ENCODE data around the gene FBLN2.

FBLN2 gene

DNA sequence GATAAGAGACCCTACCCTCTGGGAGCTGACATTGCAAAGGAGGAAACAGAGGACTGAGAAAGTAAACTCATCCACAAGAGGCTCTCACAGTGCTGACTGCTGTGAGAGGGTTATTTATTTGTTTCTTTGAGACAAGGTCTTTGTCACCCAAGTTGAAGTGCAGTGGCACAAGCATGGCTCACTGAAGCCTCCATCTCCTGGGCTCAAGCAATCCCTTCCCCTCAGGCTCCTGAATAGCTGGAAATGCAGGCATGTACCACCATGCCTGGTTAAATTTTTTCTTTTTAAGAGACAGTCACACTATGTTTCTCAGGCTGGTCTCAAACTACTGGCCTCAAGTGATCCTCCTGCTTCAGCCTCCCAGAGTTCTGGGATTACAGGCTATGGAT, 52.8 kb downstream of the FBLN2 start:
- DNase-seq, result no peak
- Histone ChIP-seq H3K27ac (ENCODE audit: low read length) (no peak overlapping the region), H2AFZ (ENCODE audit: low read depth, low read length) (no peak overlapping the region), H3K4me3 (ENCODE audit: low read depth in 1 of 2, low read length in 2 of 2) (no peak overlapping the region), H3K79me2 (ENCODE audit: insufficient read depth, low read length) (no peaks in the 10 kb centered on the region), H4K20me1 (ENCODE audit: insufficient read depth, low read length) (no peaks in the 10 kb centered on the region), H3K9me3 (ENCODE audit: insufficient read depth, low read length, severe bottlenecking) (no peaks in the 10 kb centered on the region), H3K4me1 (ENCODE audit: insufficient read depth, low read length) (no peaks in the 10 kb centered on the region), H3K9ac (ENCODE audit: low read depth, low read length) (no peak overlapping the region), H3K27me3 (ENCODE audit: insufficient read depth, low read length, poor library complexity) (peaks cover 5% of the 10 kb centered on the region), H3K36me3 (ENCODE audit: insufficient read depth, low read length) (no peaks in the 10 kb centered on the region), H3K4me2 (ENCODE audit: insufficient read depth, low read length) (no peak overlapping the region)
- no peak for ATAC-seq (ENCODE audit: insufficient read depth, low read depth)
- no peak for TF ChIP-seq EZH2 (IDR thresholded peaks at IDR 0.05; ENCODE audit: borderline replicate concordance, low read depth, low read length, severe bottlenecking)
- TF ChIP-seq, protein P1, sequence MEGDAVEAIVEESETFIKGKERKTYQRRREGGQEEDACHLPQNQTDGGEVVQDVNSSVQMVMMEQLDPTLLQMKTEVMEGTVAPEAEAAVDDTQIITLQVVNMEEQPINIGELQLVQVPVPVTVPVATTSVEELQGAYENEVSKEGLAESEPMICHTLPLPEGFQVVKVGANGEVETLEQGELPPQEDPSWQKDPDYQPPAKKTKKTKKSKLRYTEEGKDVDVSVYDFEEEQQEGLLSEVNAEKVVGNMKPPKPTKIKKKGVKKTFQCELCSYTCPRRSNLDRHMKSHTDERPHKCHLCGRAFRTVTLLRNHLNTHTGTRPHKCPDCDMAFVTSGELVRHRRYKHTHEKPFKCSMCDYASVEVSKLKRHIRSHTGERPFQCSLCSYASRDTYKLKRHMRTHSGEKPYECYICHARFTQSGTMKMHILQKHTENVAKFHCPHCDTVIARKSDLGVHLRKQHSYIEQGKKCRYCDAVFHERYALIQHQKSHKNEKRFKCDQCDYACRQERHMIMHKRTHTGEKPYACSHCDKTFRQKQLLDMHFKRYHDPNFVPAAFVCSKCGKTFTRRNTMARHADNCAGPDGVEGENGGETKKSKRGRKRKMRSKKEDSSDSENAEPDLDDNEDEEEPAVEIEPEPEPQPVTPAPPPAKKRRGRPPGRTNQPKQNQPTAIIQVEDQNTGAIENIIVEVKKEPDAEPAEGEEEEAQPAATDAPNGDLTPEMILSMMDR (IDR thresholded peaks at IDR 0.05; ENCODE audit: borderline replicate concordance, extremely low read depth, low read length, poor library complexity, severe bottlenecking), result no peak

DNA sequence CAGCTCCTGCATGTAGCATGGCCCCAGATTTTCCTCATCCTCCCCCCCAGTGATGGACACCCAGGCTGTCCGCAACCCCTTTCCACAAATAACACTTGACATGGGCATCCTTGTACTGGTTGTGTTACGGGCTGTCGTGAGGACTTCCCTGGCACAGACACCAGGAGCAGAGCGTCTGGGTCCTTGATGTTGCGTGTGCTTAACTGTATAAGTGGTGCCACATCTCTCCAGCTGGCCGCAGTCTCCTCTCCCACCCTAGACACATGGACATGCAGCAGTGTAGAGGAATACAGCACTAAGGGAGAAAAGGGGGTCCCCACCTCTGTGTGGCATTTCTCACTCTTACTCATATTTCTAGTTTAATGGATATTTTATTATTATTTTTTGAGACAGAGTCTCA, 56.6 kb downstream of the FBLN2 start:
- no peak overlapping the region for H3K4me3 ChIP-seq (ENCODE audit: low read depth in 1 of 2, low read length in 2 of 2)
- peaks cover 5% of the 10 kb centered on the region for H3K27me3 ChIP-seq (ENCODE audit: insufficient read depth, low read length, poor library complexity)
- no peak overlapping the region for H3K4me2 ChIP-seq (ENCODE audit: insufficient read depth, low read length)
- no peak overlapping the region for H3K27ac ChIP-seq (ENCODE audit: low read length)
- no peak overlapping the region for H2AFZ ChIP-seq (ENCODE audit: low read depth, low read length)
- no peaks in the 10 kb centered on the region for H3K79me2 ChIP-seq (ENCODE audit: insufficient read depth, low read length)
- TF ChIP-seq, protein P1 (IDR thresholded peaks at IDR 0.05; ENCODE audit: borderline replicate concordance, extremely low read depth, low read length, poor library complexity, severe bottlenecking), result no peak
- no peak for TF ChIP-seq EZH2 (IDR thresholded peaks at IDR 0.05; ENCODE audit: borderline replicate concordance, low read depth, low read length, severe bottlenecking)
- ATAC-seq (ENCODE audit: insufficient read depth, low read depth) (no peak), DNase-seq (no peak)
- no peaks in the 10 kb centered on the region for H3K4me1 ChIP-seq (ENCODE audit: insufficient read depth, low read length)
- no peaks in the 10 kb centered on the region for H3K36me3 ChIP-seq (ENCODE audit: insufficient read depth, low read length)
- H3K9ac ChIP-seq (ENCODE audit: low read depth, low read length), result no peak overlapping the region
- H4K20me1 ChIP-seq (ENCODE audit: insufficient read depth, low read length), result no peaks in the 10 kb centered on the region; the same call in 1 of the 2 replicates
- no peaks in the 10 kb centered on the region for H3K9me3 ChIP-seq (ENCODE audit: insufficient read depth, low read length, severe bottlenecking)

- no peak overlapping the region for H3K4me3 ChIP-seq (ENCODE audit: low read depth in 1 of 2, low read length in 2 of 2)
- ATAC-seq (ENCODE audit: insufficient read depth, low read depth), result no peak
- no peaks in the 10 kb centered on the region for H3K4me1 ChIP-seq (ENCODE audit: insufficient read depth, low read length)
- no peak overlapping the region for H3K4me2 ChIP-seq (ENCODE audit: insufficient read depth, low read length)
- TF ChIP-seq EZH2 (IDR thresholded peaks at IDR 0.05; ENCODE audit: borderline replicate concordance, low read depth, low read length, severe bottlenecking), result no peak
- TF ChIP-seq, protein P1 (IDR thresholded peaks at IDR 0.05; ENCODE audit: borderline replicate concordance, extremely low read depth, low read length, poor library complexity, severe bottlenecking), result no peak
- H3K27ac ChIP-seq (ENCODE audit: low read length), result no peak overlapping the region
- no peaks in the 10 kb centered on the region for H3K9me3 ChIP-seq (ENCODE audit: insufficient read depth, low read length, severe bottlenecking)
- no peak overlapping the region for H2AFZ ChIP-seq (ENCODE audit: low read depth, low read length)
- no peaks in the 10 kb centered on the region; the same call in 1 of the 2 replicates for H4K20me1 ChIP-seq (ENCODE audit: insufficient read depth, low read length)
- no peak overlapping the region for H3K9ac ChIP-seq (ENCODE audit: low read depth, low read length)
- H3K79me2 ChIP-seq (ENCODE audit: insufficient read depth, low read length), result no peaks in the 10 kb centered on the region
- DNase-seq, result no peak
- H3K27me3 ChIP-seq (ENCODE audit: insufficient read depth, low read length, poor library complexity), result peaks cover 5% of the 10 kb centered on the region
- H3K36me3 ChIP-seq (ENCODE audit: insufficient read depth, low read length), result no peaks in the 10 kb centered on the region
Measured at GRCh38 chr3:13607821-13608597, 59.1 kb downstream of the FBLN2 start.
